HG03460 (cell line): Measurements from ENCODE around the gene PARD6B.

Experiments used
- ATAC-seq: cut with Tn5 transposase; IDR thresholded peaks from one replicate; pipeline ENCODE4 v1.9.1; 2021; ENCODE audit not compliant: unreplicated experiment

PARD6B gene

GRCh38 chr20:50722424-50723155, 8.8 kb upstream of the PARD6B start:
- ATAC-seq: no peak

- no peak for ATAC-seq
Measured at GRCh38 chr20:50723672-50724071, 7.7 kb upstream of the PARD6B start.

- no peak for ATAC-seq
Measured at GRCh38 chr20:50724112-50724725, 7.2 kb upstream of the PARD6B start.

- ATAC-seq: no peak
Measured at GRCh38 chr20:50724851-50725723, 6.3 kb upstream of the PARD6B start.

GRCh38 chr20:50725724-50726005, 5.7 kb upstream of the PARD6B start:
- ATAC-seq: no peak

- no peak for ATAC-seq
Measured at GRCh38 chr20:50726955-50727791, 4.2 kb upstream of the PARD6B start.

- ATAC-seq: no peak
Measured at GRCh38 chr20:50727792-50728485, 3.4 kb upstream of the PARD6B start.

- ATAC-seq: no peak
Measured at GRCh38 chr20:50728486-50728980, 2.8 kb upstream of the PARD6B start.

- ATAC-seq: no peak
Measured at GRCh38 chr20:50728981-50729874, 2.2 kb upstream of the PARD6B start.

GRCh38 chr20:50729901-50730764, 1.2 kb upstream of the PARD6B start:
- no peak for ATAC-seq

GRCh38 chr20:50730765-50731054, 670 bp upstream of the PARD6B start:
- no peak for ATAC-seq

GRCh38 chr20:50731930-50732690, 730 bp downstream of the PARD6B start:
- no peak for ATAC-seq

GRCh38 chr20:50733644-50734349, 2.4 kb downstream of the PARD6B start:
- no peak for ATAC-seq

GRCh38 chr20:50734730-50735679, 3.6 kb downstream of the PARD6B start:
- ATAC-seq: no peak

GRCh38 chr20:50735813-50736212, 4.4 kb downstream of the PARD6B start:
- ATAC-seq: no peak

GRCh38 chr20:50737352-50737751, 6.0 kb downstream of the PARD6B start:
- no peak for ATAC-seq
